GM23248 (cell line): Measurements from ENCODE around the gene MAP3K21. TPM values are rescaled to one million over a fixed set of nuclear protein-coding genes. Genes with fewer than 3 reads are reported as not detected.

Experiments used
- DNase-seq: peaks from one replicate; pipeline ENCODE4 v3.0.0-alpha.2; 2015
- H2AFZ ChIP-seq: fragments of 200-600 bp; sonication (generic); 2 replicates; pipeline ENCODE4 v1.6.1; 2016; ENCODE audit warnings: antibody characterized with exemption
- H3F3A ChIP-seq: fragments of 200-600 bp; sonication (generic); 2 replicates; pipeline ENCODE4 v1.6.1; 2016; ENCODE audit warnings: mild to moderate bottlenecking, antibody characterized with exemption, mixed run types; ENCODE audit not compliant: insufficient read depth
- H3K27ac ChIP-seq: fragments of 200-600 bp; sonication (generic); 2 replicates; pipeline ENCODE4 v1.5.1; 2016; ENCODE audit warnings: mild to moderate bottlenecking
- H3K27me3 ChIP-seq: fragments of 200-600 bp; sonication (generic); replicated peaks from 2 replicates; pipeline ENCODE4 v1.6.1; 2016; ENCODE audit warnings: mild to moderate bottlenecking; ENCODE audit not compliant: insufficient read depth
- H3K36me3 ChIP-seq: fragments of 200-600 bp; sonication (generic); 2 replicates; pipeline ENCODE4 v1.6.1; 2016; ENCODE audit warnings: low read depth, mild to moderate bottlenecking
- H3K4me1 ChIP-seq: fragments of 200-600 bp; sonication (generic); 2 replicates; pipeline ENCODE4 v1.6.1; 2016; ENCODE audit warnings: mild to moderate bottlenecking; ENCODE audit not compliant: insufficient read depth
- H3K4me2 ChIP-seq: fragments of 200-600 bp; sonication (generic); one replicate; pipeline ENCODE4 v1.6.1; 2016; ENCODE audit warnings: mild to moderate bottlenecking; ENCODE audit not compliant: unreplicated experiment
- H3K4me3 ChIP-seq: fragments of 200-600 bp; sonication (generic); 2 replicates; pipeline ENCODE4 v1.5.1; 2016; ENCODE audit warnings: mild to moderate bottlenecking
- H3K79me2 ChIP-seq: fragments of 200-600 bp; sonication (generic); 2 replicates; pipeline ENCODE4 v1.6.1; 2016; ENCODE audit warnings: mild to moderate bottlenecking; ENCODE audit not compliant: insufficient read depth
- H3K9ac ChIP-seq: fragments of 200-600 bp; sonication (generic); 2 replicates; pipeline ENCODE4 v1.6.1; 2016; ENCODE audit warnings: mild to moderate bottlenecking
- H3K9me2 ChIP-seq: fragments of 200-600 bp; sonication (generic); 2 replicates; pipeline ENCODE4 v1.6.1; 2016; ENCODE audit warnings: mixed run types, mild to moderate bottlenecking, moderate library complexity; ENCODE audit not compliant: insufficient read depth
- H3K9me3 ChIP-seq: fragments of 200-600 bp; sonication (generic); one replicate; pipeline ENCODE4 v1.6.1; 2017; ENCODE audit warnings: low read depth
- H4K20me1 ChIP-seq: fragments of 200-600 bp; sonication (generic); 2 replicates; pipeline ENCODE4 v1.6.0; 2016; ENCODE audit not compliant: insufficient read depth
- EZH2 ChIP-seq: fragments of 200-600 bp; sonication (generic); IDR thresholded peaks from 2 replicates; pipeline ENCODE4 v1.6.1; 2018; ENCODE audit warnings: antibody characterized with exemption, mild to moderate bottlenecking; ENCODE audit not compliant: insufficient read depth, poor library complexity, severe bottlenecking
- EZH2phosphoT487 ChIP-seq: fragments of 200-600 bp; sonication (generic); IDR thresholded peaks from 2 replicates; pipeline ENCODE4 v1.6.1; 2018; ENCODE audit warnings: antibody characterized with exemption, moderate library complexity, mild to moderate bottlenecking, low read depth; ENCODE audit not compliant: insufficient read depth
- WGBS, 2 experiments: methylation state at CpG; one replicate each; pipeline ENCODE4 v1.1.6; 2015 to 2017; ENCODE audit warnings: low lambda C conversion rate in 2 of 2, low coverage in 1 of 2; ENCODE audit errors: missing lambda C conversion rate in 2 of 2; 5-methylcytosine and 5-hydroxymethylcytosine counted together
- in situ Hi-C: fragments of 300-500 bp; cut with MboI; formaldehyde crosslinking; loops from 2 replicates; pipeline ENCODE4 v1.15.0; 2020
- polyA plus RNA-seq: library from polyadenylated mRNA; unstranded; fragments of >200 nt; fragmentation: Nextera tagmentation; extraction: Ambion mirVana; gene quantifications from 2 replicates; pipeline ENCODE4 v1.2.1, GENCODE V29; 2016
- total RNA-seq: library from RNA; depleted of rRNA; stranded (reverse); fragments of >200 nt; shearing (Covaris generic); gene quantifications from 2 replicates; pipeline ENCODE4 v1.2.3, GENCODE V29; 2014

MAP3K21 gene
- total and polyA plus RNA-seq, 2 experiments from 2014 or later, result 0.03 TPM; not detected in 1

DNA sequence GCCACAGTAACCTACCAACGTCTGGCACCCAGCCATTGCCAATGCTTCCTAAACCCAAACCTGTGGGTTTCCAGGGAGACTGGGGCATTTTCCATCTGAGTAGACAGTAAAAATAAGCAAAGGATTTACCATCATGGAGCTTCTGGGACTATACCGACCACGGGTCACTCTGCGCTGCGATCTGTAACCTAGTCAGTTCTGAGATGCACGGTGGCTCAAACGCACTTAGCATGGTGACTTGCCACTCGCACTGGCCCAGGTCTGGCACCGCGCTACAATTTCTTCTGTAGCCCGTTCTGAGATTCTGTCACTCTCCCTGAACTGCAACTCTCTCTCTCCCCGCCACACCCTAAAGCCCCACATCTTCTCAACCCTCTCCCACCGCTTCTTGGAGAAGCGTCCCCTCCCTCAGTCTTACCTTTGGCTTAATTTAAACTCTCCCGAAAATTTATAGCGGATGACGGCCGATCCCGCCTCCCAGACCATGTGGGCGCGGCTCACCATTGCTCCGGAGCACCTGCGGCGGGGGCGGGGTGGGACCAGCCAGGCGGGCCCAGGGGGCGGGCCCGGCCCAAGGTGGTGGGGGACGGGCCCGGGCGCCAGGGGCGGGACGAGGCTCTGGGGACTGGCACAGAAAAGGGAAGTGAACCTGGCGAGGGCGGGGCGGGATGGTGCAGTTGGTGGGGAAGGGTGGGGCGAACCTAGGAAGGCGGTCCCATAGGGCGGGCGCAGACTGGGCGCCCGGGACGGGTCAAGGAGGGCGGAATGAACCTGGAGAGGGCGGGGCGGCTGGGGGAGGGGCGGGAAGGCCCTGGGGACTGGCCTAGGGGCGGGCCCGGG is 493 bp upstream of the MAP3K21 start:
- Histone ChIP-seq H3K9me3 (no peaks in the 10 kb centered on the region), H3K27me3 (peaks cover 29% of the 10 kb centered on the region), H2AFZ (0 out of 2 replicates have a peak overlapping the region, but pooled peaks have one; percentile 29), H3K79me2 (no peaks in the 10 kb centered on the region), H3K27ac (no peak overlapping the region), H4K20me1 (no peaks in the 10 kb centered on the region), H3K4me2 (no peak overlapping the region), H3K4me1 (no peaks in the 10 kb centered on the region), H3K36me3 (no peaks in the 10 kb centered on the region), H3K4me3 (peak overlapping the region; percentile 39), H3K9me2 (no peaks in the 10 kb centered on the region), H3K9ac (no peak overlapping the region), H3F3A (no peaks in the 10 kb centered on the region)
- TF ChIP-seq EZH2, result no peak
- no peak for TF ChIP-seq EZH2phosphoT487
- in situ Hi-C loops, result no loop called here
- DNase-seq, result no peak
- 8 to 10% methylated on average over 28 to 46 of the region's 49 CpGs for WGBS, 2 experiments

DNA sequence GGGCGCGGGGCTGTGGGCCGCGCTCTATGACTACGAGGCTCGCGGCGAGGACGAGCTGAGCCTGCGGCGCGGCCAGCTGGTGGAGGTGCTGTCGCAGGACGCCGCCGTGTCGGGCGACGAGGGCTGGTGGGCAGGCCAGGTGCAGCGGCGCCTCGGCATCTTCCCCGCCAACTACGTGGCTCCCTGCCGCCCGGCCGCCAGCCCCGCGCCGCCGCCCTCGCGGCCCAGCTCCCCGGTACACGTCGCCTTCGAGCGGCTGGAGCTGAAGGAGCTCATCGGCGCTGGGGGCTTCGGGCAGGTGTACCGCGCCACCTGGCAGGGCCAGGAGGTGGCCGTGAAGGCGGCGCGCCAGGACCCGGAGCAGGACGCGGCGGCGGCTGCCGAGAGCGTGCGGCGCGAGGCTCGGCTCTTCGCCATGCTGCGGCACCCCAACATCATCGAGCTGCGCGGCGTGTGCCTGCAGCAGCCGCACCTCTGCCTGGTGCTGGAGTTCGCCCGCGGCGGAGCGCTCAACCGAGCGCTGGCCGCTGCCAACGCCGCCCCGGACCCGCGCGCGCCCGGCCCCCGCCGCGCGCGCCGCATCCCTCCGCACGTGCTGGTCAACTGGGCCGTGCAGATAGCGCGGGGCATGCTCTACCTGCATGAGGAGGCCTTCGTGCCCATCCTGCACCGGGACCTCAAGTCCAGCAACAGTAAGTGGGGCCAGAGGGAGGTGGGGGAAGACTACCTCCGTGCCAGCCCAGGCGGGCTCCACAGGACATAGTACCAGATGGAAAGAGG is 808 bp downstream of the MAP3K21 start:
- Histone ChIP-seq H4K20me1 (no peaks in the 10 kb centered on the region), H3K27ac (no peak overlapping the region), H3K9me3 (no peaks in the 10 kb centered on the region), H3F3A (no peaks in the 10 kb centered on the region), H3K36me3 (no peaks in the 10 kb centered on the region), H3K9me2 (no peaks in the 10 kb centered on the region), H3K4me3 (peak overlapping the region; percentile 63), H3K79me2 (no peaks in the 10 kb centered on the region), H3K9ac (no peak overlapping the region), H3K4me2 (peak overlapping the region; percentile 56), H2AFZ (peak overlapping the region; percentile 76), H3K4me1 (no peaks in the 10 kb centered on the region), H3K27me3 (peaks cover 29% of the 10 kb centered on the region)
- peak; percentile 47 for DNase-seq
- WGBS, 2 experiments, result 3% methylated on average over 50 to 79 of the region's 96 CpGs
- no peak for TF ChIP-seq EZH2
- TF ChIP-seq EZH2phosphoT487, result no peak
- in situ Hi-C loops, result no loop called here

DNA sequence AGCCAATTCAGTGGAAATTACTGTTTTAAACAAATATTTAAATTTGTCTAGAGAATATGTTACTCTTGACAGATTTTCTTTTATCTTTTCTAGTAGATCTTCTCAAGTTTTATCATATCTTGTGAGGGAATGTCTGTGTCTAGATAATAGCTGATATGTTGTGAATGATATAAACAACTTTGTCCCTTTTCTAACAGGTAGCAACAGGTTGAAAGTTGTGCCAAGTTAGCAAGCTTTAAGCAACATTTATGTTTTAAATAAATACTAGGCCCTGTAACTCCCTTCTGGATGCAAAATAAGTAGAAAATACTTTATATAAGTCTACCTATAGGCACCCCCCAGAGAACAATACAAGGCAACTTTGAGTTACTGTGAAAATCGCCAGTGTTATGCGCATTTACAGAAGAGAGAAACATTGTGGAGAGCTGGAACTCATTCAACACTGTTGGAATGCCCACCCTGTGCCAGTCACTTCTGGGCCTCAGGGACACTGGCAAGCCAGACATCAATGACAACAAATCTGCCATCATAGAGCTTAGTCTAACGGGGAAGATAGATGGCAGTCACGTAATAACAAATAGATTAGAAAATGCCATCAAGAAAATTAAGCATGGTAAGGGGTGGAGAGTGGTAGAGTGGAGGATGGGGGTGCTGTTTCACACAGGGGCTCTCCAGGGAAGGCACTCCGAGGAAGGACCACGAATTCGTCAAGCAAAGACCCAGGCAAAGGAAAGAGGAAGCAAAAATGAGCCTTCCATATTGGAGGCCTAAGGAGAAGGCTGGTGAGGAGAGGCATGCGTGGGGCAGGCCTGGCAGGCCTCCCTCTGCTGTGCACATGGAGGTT is 4.4 kb downstream of the MAP3K21 start:
- Histone ChIP-seq H3K4me3 (no peak overlapping the region), H3K36me3 (no peaks in the 10 kb centered on the region), H3K9ac (no peak overlapping the region), H3K9me3 (no peaks in the 10 kb centered on the region), H3K4me1 (no peaks in the 10 kb centered on the region), H3K4me2 (no peak overlapping the region), H3K27ac (no peak overlapping the region), H2AFZ (no peak overlapping the region), H4K20me1 (no peaks in the 10 kb centered on the region), H3K79me2 (no peaks in the 10 kb centered on the region), H3K27me3 (peaks cover 15% of the 10 kb centered on the region), H3F3A (no peaks in the 10 kb centered on the region), H3K9me2 (no peaks in the 10 kb centered on the region)
- in situ Hi-C loops, result no loop called here
- 62 to 69% methylated on average over 8 of the region's 8 CpGs for WGBS, 2 experiments
- no peak for DNase-seq
- TF ChIP-seq EZH2 (no peak), EZH2phosphoT487 (no peak)

DNA sequence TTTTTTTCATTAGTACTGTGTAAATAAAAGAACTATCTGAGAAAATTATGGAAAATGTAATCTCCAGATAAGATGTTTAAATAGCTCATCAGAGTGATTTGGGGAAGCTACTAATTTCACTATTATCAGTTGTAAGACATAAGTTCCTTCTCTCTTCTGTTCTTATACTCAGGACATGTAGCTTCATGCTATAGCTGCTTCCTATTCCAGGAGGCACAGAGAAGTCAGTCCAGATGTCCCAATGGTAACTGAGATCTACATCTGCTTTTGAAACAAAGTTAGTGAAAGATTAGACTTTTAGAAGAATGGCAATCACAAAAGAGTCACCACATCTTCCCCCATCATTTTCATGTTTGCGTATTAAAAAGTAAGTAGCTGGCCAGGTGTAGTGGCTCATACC is 5.6 kb downstream of the MAP3K21 start:
- no peaks in the 10 kb centered on the region for H3K79me2 ChIP-seq

More for the DNA sequence above, 5.6 kb downstream of the MAP3K21 start:
- H3K9me2 ChIP-seq, result no peaks in the 10 kb centered on the region
- 88 to 100% methylated on average over 1 of the region's 1 CpG for WGBS, 2 experiments
- no peak overlapping the region for H3K4me3 ChIP-seq
- H3K9ac ChIP-seq, result no peak overlapping the region
- no peak for DNase-seq
- H4K20me1 ChIP-seq, result no peaks in the 10 kb centered on the region
- H3F3A ChIP-seq, result no peaks in the 10 kb centered on the region
- in situ Hi-C loops, result no loop called here
- no peaks in the 10 kb centered on the region for H3K36me3 ChIP-seq
- no peak for TF ChIP-seq EZH2
- no peak for TF ChIP-seq EZH2phosphoT487
- no peak overlapping the region for H3K27ac ChIP-seq
- no peak overlapping the region for H2AFZ ChIP-seq
- H3K9me3 ChIP-seq, result no peaks in the 10 kb centered on the region
- peaks cover 19% of the 10 kb centered on the region for H3K27me3 ChIP-seq
- no peaks in the 10 kb centered on the region for H3K4me1 ChIP-seq
- no peak overlapping the region for H3K4me2 ChIP-seq
